HG02571 (cell line): ENCODE data around the gene CHMP2A.

Experiments
- ATAC-seq: cut with Tn5 transposase; IDR thresholded peaks from one replicate; pipeline ENCODE4 v1.9.1; 2021; ENCODE audit warnings: mild to moderate bottlenecking, moderate library complexity; ENCODE audit not compliant: unreplicated experiment

CHMP2A gene

GRCh38 chr19:58570770-58571574, 16.1 kb upstream of the CHMP2A start:
- ATAC-seq = no peak

GRCh38 chr19:58569943-58570670, 15.2 kb upstream of the CHMP2A start:
- no peak for ATAC-seq

- no peak for ATAC-seq
Measured at GRCh38 chr19:58569191-58569942, 14.5 kb upstream of the CHMP2A start.

- no peak for ATAC-seq
Measured at GRCh38 chr19:58568453-58569130, 13.7 kb upstream of the CHMP2A start.

GRCh38 chr19:58566989-58567388, 12.1 kb upstream of the CHMP2A start:
- no peak for ATAC-seq

GRCh38 chr19:58563823-58564222, 8.9 kb upstream of the CHMP2A start:
- no peak for ATAC-seq

- ATAC-seq = no peak
Measured at GRCh38 chr19:58563034-58563573, 8.2 kb upstream of the CHMP2A start.

- ATAC-seq = no peak
Measured at GRCh38 chr19:58562122-58563033, 7.5 kb upstream of the CHMP2A start.

- ATAC-seq = no peak
Measured at GRCh38 chr19:58561373-58562121, 6.6 kb upstream of the CHMP2A start.

- ATAC-seq = no peak
Measured at GRCh38 chr19:58560921-58561320, 6.0 kb upstream of the CHMP2A start.

- ATAC-seq = no peak
Measured at GRCh38 chr19:58560007-58560887, 5.3 kb upstream of the CHMP2A start.

- ATAC-seq = peak; percentile 29
Measured at GRCh38 chr19:58559275-58560006, 4.5 kb upstream of the CHMP2A start.

GRCh38 chr19:58558623-58559274, 3.8 kb upstream of the CHMP2A start:
- peak; percentile 46 for ATAC-seq

- no peak for ATAC-seq
Measured at GRCh38 chr19:58558066-58558622, 3.2 kb upstream of the CHMP2A start, which contains the start of gene UBE2M. Gene UBE2M, minus strand, starts transcription at chr19:58558611. Its CDS starts 230 bp downstream, at chr19:58558381.

- ATAC-seq = no peak
Measured at GRCh38 chr19:58557221-58558065, 2.5 kb upstream of the CHMP2A start.
